ENCODE measurements around the gene CYGB. TPM values are rescaled to one million over a fixed set of nuclear protein-coding genes. Genes with fewer than 3 reads are reported as not detected.

CYGB gene
- total and polyA plus RNA-seq, 9 of the 15 experiments (the other 6 are each of a cell fraction or from before 2014, with no cell fraction given) = 0.08 to 0.95 (median 0.18) TPM; not detected in 5

- H3K27me3 ChIP-seq (ENCODE audit: control insufficient read depth in 2 of 2, insufficient read depth in 2 of 2, low read length in 2 of 2) = no peaks in the 10 kb centered on the region
- H3K27ac ChIP-seq (ENCODE audit: extremely low read depth, low read depth, low read length) = peak overlapping the region; percentile 56
- H3K4me3 ChIP-seq = no peak overlapping the region
- H3K4me2 ChIP-seq (ENCODE audit: insufficient read depth, low read length) = peak overlapping the region; percentile 70
- BruUV-seq (replicated peaks) = no TSS peak
- peak; percentile 89 for ATAC-seq
- intact Hi-C loops (cut with micrococcal nuclease) = no loop called here
- no peaks in the 10 kb centered on the region for H3K9me3 ChIP-seq (replicated peaks; ENCODE audit: control insufficient read depth, insufficient read depth, low read depth, low read length)
- no peaks in the 10 kb centered on the region for H3K79me2 ChIP-seq (ENCODE audit: control insufficient read depth, insufficient read depth, low read length)
- no peaks in the 10 kb centered on the region for H3K36me3 ChIP-seq (ENCODE audit: control insufficient read depth, insufficient read depth, low read length)
- POLR2A ChIA-PET = interaction anchor here (0.6 to 2.8 kb wide), 8 partner anchors 8 to 155 kb away, joined by 3 to 29 read pairs (median 4); no protein-coding TSS in a partner anchor
- CTCF ChIA-PET (ENCODE audit: low intra/inter-chr PET ratio) = no interaction called here
- in situ Hi-C loops (cut with MboI) = no loop called here
- FAIRE-seq = peak; percentile 88
- peak; percentile 77 to 84 (median 81) for DNase-seq (ENCODE audit: extremely low read depth in 1 of 4, low spot score in 3 of 4)
- peak overlapping the region; percentile 3 to 42 for H3K9ac ChIP-seq (ENCODE audit: insufficient read depth in 1 of 2, low read depth in 2 of 2, low read length in 2 of 2)
- peaks cover 16 to 20% of the 10 kb centered on the region in 2 experiments for H3K4me1 ChIP-seq (replicated peaks in 1 of 2; ENCODE audit: control insufficient read depth in 2 of 2, insufficient read depth in 2 of 2, low read length in 2 of 2)
- no peaks in the 10 kb centered on the region for H4K20me1 ChIP-seq (replicated peaks; ENCODE audit: control insufficient read depth, insufficient read depth, low read length)
- H2AFZ ChIP-seq (ENCODE audit: low read depth, low read length) = peak overlapping the region; percentile 83
- WGBS (ENCODE audit: insufficient coverage, low coverage, missing lambda C conversion rate) = 20% methylated on average over 7 of the region's 7 CpGs
- no peaks in the 10 kb centered on the region for H3K9me1 ChIP-seq (ENCODE audit: control insufficient read depth, insufficient read depth, low read length)
- TF ChIP-seq TEAD4 (IDR thresholded peaks at IDR 0.05; ENCODE audit: low read length) = peak; percentile 24; the same call in 1 of the 2 replicates
- TF ChIP-seq TEAD4 (CRISPR knock-in tag; IDR thresholded peaks at IDR 0.05; ENCODE audit: borderline replicate concordance) = no peak
- peak; percentile 85 for TF ChIP-seq TCF3 (CRISPR knock-in tag; IDR thresholded peaks at IDR 0.05)
- no peak for TF ChIP-seq KDM4B (IDR thresholded peaks at IDR 0.05; ENCODE audit: borderline replicate concordance in 2 of 2, low read depth in 1 of 2)
- 0 out of 2 replicates have a peak, but pooled peaks have one; percentile 28 for TF ChIP-seq CREM (IDR thresholded peaks at IDR 0.05; ENCODE audit: low read depth)
- no peak for TF ChIP-seq LCOR (CRISPR knock-in tag; IDR thresholded peaks at IDR 0.05)
- no peak for TF ChIP-seq CUX1 (CRISPR knock-in tag; IDR thresholded peaks at IDR 0.05)
- TF ChIP-seq RBM17 (IDR thresholded peaks at IDR 0.05; ENCODE audit: borderline replicate concordance, low read depth, low read length) = no peak
Measured at GRCh38 chr17:76577876-76578275, 40.4 kb upstream of the CYGB start.

Data from K562 (cell line).